Stimulated activated CD4-positive, alpha-beta T cell treated with anti-CD3 and anti-CD28 coated beads, Interleukin-4, amount 100 ng/mL, for 48 hours (primary cell): Measurements from ENCODE around the gene PLCD1.
"Not testable (repeated sequence)": the region's sequence is repeated elsewhere in the genome, so short reads cannot be mapped to it uniquely, and the experiment has no call there.

Experiments used
- DNase-seq, 2 donors: peaks; one replicate each; pipeline ENCODE4 v3.0.0-alpha.2; 2020; ENCODE audit warnings: low read depth in 2 of 2

PLCD1 gene

DNA sequence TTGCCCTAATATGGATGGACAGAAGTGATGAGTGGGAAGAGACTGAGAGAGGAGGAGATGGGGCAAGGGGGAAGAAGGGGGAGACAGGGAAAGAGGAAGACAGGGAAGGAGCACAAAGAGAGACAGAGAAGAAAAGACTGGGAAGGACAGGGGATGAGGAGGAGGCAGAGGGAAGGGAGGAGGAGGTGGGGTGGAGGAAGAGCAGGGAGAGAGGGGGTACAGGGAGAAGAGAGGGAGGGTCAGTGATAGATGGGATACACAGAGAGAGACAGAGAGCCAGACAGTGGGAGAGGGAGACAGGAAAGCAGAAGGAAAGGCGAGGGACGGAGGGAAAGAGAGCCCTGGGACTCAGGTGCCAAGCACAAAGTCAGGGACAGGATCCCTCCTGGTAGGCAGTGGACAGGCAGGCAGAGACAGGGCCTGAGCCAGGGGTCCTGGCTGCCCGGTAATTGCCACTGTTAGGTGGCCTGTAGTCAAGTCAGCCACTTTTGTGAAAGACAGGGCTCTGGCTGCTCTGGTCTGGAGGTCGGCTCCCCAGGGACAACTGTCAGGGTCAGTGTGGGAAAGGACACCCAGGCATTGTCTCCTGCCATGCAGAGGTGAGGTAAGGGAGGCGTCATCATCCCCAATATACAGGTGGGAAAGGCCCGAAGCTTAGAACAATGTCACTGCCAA lies 29.1 kb downstream of the PLCD1 start:
- DNase-seq, result no peak

DNA sequence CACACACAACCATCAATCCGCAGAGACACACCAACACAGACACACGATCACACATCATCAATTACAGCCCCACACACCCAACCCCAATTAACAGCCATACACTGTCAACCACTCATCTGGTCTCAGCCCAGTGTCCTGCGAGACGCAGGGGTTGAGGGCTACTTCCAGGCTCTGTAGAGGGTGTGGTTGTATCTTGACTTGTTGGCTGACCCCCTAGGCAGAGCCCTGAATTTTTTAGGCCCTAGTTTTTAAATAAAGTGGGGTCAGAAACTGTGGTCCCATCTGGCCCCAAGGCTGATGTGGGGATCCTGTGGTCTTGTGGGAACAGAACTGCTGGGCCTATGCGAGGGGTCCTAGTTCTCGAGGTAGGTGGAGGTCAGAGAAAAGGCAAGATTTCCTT lies 29.6 kb downstream of the PLCD1 start:
- DNase-seq, result no peak

DNA sequence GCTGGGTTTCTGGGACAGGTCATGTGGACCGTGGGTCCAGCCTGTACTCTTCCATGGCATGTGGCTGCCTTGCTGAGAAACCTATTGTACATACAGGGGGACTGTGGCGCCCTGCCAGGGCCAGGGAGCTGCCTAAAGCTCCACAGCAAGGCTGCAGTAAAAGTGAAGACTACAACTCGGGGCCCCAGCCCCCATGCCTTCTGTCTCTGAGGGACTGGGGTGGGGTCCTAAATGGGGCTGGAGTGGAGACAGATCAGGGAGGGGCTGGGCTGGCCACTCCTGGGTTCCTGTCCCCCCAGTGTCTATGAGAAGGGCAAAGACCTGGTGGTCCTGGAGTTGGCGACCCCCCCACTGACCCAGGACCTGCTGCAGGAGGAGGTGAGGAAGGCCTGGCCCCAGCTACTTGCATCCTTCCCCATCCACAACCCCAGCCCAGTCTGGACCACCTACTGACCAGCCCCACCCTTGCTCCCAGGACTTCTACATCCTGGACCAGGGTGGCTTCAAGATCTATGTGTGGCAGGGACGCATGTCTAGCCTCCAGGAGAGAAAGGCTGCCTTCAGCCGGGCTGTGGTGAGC lies 31.6 kb downstream of the PLCD1 start:
- DNase-seq, result no peak

DNA sequence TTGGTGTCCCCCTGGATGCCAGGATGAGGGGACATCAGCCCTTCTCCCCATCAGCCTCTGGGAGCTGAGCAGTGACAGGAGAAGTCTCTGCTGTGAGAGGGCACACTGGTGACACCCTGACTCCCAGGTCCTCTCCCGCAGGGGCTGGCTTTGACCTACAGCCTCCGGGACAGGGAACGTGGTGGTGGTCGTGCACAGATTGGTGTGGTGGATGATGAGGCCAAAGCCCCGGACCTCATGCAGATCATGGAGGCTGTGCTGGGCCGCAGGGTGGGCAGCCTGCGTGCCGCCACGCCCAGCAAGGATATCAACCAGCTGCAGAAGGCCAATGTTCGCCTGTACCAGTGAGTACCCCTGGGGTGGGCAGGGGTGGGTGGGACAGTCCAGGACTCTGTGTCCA lies 32.1 kb downstream of the PLCD1 start:
- no peak for DNase-seq

DNA sequence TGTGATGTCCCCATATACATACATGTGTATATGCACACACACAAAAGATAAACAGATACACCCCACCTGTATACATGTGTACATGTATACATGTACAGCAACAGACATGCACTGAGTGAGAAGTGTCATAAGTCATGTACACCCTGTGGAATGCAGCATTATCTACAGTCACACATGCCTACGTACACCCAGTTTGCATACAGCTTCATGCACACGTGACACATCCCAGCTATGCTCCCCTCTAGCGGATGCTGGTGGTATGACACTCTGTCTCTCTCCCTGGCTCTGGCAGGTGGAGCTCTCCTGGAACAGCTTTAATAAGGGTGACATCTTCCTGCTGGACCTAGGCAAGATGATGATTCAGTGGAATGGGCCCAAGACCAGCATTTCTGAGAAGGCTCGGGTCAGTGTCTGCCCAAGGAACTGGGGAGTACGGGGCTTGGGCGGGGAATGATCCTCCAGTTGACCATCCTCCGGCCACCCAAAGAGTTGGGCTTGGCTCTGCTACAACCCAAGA lies 32.6 kb downstream of the PLCD1 start:
- DNase-seq, result peak; percentile 74 to 88

DNA sequence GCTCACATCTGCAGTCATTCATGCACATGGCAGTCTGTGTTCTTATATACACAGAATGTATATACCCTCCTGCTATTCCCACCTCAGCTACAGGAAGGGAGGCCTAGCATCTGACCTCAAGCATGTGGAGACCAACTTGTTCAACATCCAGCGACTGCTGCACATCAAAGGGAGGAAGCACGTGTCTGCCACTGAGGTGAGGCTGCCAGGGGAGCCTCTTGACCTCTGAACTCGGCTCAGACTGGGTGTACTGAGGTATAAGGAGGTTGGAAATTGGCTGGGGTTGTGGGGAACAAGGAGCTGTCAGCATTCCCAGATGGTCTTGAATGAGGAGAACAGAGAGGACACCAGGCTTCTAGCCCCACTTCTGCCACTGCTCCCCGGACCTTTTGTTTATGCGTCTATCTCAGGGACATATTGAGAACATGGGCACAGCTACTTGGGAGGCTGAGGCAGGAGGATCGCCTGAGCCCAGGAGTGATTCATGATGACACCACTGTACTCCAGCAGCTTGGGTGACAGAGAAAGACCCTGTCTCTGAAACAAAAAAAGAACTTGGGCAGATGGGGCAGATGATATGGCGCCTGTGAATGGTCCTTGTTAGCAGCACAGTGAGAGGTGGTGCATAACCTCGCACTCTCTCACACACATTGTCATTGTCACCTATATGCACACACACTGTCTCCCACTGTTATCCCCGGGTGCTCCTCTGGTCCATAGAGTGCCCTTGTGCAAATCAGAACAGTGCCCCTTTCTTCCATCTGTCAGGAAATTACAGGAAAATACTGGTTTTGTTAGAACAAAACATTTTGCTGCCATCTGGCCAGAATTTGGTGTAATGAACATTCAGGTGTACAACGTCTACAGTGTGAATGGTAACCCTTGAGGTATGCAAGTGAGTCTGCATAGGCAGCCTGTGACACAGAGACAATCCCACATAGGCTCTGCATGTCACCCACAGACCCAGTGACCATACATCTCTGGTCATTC lies 33.5 kb downstream of the PLCD1 start:
- no peak for DNase-seq

DNA sequence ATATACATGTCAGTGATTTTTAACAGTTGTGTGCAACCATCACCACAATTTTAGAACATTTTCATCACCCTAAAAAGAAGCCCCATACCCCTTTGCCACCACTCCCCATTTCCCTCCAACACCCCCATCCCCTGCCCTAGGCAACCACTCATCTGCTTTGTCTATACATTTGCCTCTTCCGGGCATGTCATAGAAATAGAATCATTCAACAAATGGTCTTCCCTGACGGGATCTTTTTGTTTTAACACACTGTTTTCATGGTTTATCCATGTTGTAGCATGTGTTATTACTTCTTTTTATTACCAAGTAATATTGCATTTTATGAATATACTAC lies 34.8 kb downstream of the PLCD1 start:
- DNase-seq, result no peak

DNA sequence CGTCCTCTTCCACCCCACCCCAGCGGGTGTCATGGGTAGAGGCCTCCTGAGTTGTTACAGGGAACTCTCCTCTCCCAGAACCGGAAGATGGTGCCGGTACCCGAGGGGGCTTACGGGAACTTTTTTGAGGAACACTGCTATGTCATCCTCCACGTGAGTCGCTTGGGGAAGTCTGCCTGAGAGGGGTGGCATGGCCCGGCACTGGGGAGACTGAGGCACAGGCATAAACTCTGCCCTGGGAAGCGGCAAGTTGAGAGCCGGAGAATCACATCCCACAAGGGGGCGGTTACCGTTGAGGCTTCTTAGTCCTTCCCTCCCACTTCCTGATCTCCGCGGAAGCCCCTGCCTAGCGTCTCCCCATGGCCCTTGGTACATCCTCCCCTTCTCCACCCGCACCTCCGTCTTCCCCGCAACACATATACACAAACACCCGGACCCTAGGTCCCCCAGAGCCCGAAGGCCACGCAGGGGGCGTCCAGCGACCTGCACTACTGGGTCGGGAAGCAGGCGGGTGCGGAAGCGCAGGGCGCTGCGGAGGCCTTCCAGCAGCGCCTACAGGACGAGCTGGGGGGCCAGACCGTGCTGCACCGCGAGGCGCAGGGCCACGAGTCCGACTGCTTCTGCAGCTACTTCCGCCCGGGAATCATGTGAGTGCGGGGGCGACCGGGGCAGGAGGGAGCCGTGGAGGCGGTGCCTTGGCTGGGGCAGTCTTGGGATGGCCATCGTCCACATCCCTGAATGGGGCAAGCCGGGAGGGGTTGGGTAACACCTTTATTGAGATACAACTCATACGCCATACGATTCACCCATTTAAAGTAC lies 35.4 kb downstream of the PLCD1 start:
- peak; percentile 59 to 73 for DNase-seq

DNA sequence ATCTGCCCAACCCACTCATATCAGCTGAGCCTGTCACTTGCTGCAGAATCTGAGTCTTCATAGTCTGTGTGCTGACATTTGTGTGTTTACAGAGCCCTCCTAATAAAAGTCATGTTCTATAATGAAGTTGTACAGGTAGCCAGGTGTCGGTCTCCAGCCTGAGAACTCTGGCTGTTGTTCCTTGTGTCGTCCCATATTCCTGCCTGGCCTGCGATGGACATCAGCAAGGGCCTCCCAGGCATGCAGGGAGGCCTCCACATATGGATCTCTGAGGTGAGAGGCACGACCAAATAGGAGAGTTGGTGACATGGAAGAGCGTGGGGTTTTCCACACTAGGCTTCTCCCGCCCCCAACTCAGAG lies 36.0 kb downstream of the PLCD1 start:
- no peak for DNase-seq

DNA sequence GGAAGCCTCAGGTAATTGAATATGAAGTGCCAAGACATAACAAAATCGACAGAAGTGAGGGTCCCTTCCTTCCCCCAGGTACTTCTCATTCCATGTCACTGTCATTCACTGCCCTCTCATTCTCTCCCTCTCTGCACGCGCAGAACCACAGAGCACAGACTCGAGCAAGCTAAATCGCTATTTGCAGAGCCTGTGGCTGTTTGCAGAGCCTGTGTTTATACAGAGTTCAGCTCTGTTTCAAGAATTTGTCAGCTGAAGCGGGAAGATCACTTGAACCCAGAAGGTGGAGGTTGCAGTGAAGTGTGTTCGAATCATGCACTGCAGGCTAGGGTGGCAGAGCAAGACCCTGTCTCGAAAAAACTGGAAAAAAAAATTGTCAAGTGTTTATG lies 36.4 kb downstream of the PLCD1 start:
- DNase-seq, result no peak

DNA sequence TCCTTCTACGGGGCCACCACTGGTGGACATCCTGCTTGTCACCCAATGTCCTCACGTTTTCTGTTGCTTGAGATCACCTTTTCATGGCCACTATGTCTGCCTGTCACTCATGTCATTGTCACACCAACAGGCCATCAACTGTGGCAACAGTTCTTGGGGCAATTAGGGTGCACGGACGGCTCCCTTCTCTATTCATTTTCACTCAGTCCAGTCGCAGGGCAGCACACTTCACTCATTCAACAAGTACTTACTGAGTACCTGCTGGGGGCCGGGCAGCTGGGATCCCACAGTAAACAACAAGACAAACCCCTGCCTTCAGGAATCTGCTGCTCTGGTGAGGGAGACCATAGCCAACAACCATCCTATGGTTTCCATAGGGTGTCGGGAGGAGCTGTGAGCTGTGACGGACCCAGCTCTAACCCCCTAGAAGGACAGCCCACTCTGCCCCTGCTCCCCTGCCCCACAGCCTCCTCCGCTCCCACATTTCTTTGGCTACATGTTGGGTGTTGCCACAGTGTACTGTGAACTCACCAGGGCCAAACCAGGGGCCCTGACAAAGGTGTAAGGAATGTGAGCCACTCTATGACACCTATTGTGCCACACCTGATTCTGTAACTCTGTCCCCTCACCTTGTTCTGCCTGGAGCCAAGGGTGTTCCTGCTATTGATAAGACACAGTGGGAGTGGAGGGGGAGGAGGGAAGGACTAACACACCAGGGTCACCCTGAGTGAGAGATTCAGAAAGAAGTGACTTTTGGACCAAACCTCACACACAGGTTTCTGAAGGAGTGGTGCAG lies 37.0 kb downstream of the PLCD1 start:
- no peak for DNase-seq

DNA sequence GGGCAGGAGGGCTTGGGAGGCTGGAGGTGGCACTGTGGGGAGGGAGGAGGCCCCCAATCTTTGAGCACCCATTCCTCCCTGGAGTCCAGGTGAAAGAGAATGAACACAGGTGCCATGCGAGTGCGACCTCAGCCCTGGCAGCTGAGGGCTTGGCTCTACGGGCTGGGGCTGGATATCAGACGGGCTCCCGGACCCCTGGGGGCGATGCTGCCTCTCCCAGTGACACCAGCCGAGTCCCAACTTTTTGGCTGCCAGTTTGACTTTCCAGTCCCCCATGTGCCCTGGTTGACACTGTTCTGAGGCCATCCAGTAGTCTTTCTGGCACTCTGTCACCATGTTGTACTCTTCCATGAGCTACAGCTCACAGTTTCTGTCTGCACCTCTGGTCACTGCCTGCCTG lies 37.6 kb downstream of the PLCD1 start:
- no peak for DNase-seq

DNA sequence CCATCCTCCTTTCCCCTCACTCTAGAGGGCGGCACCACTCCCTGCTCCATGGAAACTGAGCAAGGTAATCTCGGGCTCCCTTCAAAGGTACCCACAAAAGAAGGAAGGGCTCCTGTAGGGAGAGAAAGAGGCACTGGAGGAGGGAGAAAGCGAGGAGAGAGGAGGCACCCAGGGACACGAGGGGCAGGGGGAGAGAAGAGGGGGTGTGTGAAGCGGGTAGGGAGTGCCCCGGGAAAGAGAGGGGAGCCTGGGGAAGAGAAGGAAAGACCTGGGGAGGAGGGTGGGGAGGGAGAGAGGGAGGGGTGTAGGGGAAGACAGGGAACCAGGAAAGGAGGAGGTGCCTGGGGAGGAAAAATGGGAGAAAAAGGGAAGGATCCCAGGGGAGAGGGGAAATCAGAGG lies 38.3 kb downstream of the PLCD1 start:
- no peak for DNase-seq

DNA sequence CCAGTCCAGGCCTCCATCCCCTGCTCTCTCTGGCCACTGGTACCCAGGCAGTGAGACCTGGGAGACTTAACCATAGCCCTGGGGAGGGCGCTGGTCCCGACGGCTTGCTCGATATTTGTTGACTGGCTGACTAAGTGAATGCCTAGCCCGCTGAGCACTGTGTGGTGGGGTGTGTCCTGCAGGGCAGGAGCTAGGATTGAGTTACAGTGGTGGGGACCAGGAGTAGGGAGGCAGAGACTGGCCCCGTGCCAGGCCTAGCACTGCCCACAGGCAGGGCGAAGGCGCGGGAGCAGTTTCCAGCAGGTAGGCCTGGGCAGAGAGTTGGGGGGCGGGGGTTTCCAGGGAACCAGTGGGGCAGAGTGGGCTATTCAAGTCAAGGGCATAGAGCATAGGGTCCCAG lies 38.9 kb downstream of the PLCD1 start, which contains the start of gene VILL:
Gene VILL (plus strand): TSS at position 260 of the 400 bp plus-strand sequence. CDS start 2,887 bp downstream, outside the sequence.
- no peak for DNase-seq

DNA sequence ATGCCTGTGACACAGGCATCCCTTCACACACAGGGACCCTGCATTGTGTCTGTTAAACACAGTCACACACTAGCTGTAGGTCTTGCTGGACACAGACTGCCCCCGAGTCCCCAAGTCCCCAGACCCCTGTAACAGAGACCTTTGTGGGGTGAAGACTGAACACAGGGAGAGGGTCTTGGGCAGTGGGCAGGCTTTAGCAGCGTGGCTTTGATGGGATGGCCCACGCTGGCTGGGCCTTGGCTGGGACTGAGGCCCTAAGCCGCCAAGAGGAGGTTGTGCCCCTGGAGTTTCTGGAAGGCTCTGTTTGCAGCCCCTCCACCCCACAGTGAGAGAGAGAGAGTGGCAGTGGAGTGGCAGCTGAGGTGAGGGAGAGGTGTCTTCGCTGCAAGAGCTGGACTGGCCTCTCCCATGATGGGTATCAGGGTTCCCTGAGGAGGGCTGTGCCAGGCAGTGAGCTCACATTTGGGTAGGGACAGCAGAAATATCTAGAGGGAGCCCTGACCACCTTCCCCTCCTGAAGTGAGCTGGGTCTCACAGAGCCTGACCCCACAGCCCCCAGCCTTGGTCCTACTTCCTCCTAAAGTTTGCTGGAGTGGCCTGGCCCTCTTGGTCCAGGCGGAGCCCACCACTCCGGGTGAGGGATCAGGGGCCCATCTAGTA lies 39.5 kb downstream of the PLCD1 start:
- no peak for DNase-seq

DNA sequence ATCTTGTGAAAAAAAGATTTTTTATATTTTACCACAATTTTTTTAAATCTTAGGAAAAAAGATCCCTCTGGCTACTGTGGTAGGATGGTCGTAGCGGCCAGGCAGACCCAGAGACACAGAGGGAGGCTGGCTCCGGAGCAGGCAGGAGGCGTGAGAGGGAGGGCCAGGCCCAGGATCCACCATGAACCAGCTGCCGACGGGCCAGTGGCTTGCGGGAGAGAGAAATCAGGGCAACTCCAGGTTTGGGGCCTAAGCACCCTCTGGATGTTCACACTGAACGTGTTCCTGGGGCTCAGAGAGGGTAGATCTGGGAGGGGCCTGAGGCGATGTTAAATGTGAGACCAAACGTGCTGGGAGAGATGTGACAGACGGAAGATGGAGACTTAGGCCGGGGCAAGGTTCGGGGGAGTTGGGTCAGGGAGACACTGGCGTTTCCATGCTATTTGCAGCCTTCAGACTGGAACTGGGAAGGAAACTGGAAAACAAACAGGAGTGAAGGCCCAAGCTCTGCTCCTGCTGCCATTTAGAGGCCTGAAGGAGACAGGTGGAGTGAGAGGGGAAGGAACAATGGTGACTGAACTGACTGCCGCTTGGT lies 40.4 kb downstream of the PLCD1 start:
- DNase-seq, result no peak

DNA sequence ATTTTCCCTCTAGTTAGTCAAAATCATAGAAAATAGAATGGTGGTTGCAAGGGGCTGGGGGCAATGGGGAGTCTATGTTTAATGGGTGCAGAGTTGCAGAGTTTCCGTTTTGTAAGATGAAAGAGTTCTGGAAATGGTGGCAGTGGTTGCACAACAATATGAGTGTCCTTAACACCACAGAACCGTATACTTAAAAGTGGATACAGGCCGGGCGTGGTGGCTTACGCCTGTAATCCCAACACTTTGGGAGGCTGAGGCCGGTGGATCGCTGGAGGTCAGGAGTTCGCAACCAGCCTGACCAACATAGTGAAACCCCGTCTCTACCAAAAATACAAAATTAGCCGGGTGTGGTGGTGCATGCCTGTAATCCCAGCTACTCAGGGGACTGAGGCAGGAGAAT lies 41.1 kb downstream of the PLCD1 start:
- DNase-seq, result not testable (repeated sequence)

DNA sequence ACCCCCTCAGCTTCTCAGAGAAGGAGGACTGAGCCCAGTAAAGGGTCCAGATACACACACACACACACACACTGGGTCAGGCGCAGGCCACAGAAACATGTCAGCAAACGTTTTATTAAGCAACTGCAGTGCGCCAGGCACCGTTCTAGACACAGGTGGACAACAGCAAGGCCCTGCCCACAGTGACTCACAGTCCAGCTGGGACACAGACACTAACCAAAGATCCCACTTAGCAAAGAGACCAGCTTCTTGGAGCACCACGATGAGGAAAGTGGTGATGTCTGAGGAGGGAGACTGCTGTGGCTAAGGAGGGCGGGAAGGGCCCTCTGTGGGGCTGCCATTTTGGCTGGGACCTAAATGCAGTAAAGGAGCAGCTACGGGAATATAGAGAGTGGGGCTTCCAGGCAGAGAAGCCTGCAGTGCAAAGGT lies 41.7 kb downstream of the PLCD1 start:
- DNase-seq, result no peak

DNA sequence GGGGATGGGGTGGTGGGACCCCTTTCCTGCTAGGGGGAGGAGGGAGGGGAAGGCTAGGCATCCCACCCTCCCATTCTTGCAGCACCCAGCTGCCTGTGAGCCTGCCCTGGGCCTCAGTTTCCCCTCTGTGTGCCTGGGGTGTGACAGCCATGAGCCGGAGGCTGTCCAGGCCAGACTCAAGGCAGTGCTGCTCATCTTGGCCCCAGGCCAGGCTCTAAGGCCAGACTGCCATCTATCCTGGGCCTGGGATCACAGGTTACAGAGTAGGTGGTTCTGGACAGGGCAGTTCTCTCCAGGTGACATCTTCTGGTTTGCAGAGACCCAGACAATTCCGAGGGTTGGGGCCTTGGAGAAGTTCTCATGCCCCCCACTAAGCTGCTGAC lies 42.1 kb downstream of the PLCD1 start:
- no peak for DNase-seq
